HG03571 (cell line): ENCODE measurements around the gene RYR2.
"Not testable (repeated sequence)": the region's sequence is repeated elsewhere in the genome, so short reads cannot be mapped to it uniquely, and the experiment has no call there.

Experiments used
- ATAC-seq: cut with Tn5 transposase; IDR thresholded peaks from one replicate; pipeline ENCODE4 v1.9.1; 2021; ENCODE audit not compliant: unreplicated experiment

Gene RYR2

DNA sequence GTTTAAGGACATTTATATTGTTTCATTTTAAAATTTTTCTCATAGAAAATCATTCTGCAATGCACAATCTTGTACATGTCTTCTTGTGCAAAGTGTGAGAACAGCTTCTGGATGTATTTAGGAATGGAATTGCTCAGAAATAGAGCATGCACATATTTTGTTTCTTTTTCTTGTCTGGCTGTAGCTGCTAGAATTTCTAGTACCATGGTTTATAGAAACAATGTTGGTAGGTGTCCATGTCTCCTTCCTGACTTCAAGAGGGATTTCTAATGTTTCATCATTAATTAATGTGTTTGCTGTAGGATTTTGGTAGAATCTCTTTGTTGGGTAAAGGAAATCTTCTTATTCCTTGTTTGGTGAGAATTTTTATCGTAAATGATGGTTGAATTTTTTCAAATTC is 99.0 kb downstream of the RYR2 start:
- ATAC-seq, result no peak

DNA sequence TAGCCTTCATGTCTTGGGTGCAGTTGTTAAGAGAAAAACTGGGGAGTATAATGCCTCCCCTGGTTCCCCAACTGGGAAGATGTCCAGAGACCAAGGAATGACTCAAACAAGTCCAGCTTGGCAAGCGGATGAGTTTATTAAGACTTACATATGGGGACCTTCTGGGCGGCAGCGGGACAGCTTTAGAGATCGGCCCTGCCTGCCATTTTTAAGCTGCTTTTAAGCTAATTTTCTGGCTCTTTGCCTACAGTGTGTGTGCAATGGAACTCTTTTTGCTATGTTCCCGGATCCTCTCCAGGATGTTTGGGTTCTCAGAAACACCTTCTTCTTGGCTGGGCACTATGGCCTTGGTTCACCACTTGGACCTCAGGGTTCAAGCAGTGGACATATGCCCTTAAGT is 99.5 kb downstream of the RYR2 start:
- ATAC-seq, result no peak

DNA sequence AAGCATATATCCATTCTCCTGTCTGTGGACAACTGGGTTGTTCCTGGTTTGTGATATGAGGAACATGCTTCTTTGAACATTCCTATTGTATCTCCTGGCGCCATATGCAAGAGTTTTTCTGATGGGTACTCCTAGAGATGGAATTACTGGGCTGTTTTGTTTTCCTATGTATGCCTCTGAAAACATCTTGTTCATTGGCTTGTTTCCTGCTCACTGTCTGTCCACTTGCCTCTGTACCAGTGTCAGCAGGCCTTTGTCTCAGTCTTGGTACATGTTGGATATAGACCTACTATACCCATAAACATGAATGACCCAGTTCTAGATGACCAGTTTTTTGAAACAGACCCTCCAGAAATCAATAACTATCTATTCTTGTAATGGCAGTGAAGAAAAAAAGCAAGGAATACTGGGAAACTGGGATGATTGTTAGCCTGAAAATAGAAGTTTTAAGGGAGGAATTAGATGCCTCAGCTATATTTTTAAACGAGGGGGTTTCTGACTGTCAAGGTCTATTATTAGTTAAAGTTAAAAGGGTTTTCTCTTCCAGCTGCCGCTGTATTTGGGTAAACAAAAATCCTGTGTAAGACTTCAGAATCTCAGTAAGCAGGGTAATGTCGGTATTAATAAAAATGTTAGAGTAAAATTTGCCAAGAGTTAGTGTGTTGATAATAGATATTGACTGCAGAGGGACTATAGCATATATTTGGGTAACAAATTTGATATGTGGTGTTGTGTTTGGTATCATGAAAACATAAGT is 103.6 kb downstream of the RYR2 start:
- ATAC-seq, result no peak

DNA sequence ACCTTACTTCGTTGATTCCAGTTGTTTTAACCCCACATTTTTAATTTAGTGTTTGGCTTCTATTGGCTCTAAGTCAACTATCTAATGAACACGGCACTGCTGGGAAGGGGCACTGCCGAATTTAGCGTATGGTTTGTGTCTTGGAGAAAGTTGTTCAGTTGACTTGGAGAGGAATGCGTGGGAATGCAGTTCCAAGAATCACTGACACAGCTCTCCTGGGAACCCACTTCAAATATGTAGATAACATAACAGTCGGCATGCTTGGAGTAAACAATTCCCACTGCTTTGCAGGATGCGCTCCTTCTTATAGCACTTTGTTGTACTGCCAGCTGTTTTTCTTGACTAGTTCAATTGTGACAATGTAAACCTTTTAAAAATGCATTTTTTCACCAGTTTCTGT is 104.3 kb downstream of the RYR2 start:
- no peak for ATAC-seq

DNA sequence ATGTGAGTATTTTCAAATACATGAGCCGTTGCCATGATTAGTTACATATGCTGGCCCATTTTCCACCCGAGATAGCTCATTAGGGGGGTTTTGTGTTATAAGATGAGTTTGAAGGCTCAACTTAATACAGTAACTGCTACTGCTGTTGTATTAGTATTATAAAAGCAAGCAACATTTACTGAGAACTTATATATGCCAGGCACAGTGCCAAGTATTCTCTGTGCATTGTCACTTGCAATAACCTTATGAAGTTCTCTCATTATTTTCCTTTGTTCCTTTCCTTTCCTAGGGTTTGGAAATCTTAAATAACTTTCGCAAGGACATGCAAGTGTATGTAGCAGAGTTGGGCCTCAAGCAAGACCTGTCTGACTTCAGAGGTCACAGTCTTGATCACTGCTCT is 107.9 kb downstream of the RYR2 start:
- no peak for ATAC-seq

DNA sequence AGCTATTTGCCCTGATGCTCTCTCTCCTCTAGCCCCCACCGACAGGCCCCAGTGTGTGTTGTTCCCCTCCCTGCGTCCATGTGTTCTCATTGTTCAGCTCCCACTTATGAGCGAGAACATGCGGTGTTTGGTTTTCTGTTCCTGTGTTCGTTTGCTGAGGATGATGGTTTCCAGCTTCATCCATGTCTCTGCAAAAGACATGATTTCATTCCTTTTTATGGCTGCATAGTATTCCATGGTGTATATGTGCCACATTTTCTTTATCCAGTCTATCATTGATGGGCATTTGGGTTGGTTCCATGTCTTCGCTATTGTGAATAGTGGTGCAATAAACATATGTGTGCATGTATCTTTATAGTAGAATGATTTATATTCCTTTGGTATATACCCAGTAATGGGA is 110.0 kb downstream of the RYR2 start:
- not testable (repeated sequence) for ATAC-seq

DNA sequence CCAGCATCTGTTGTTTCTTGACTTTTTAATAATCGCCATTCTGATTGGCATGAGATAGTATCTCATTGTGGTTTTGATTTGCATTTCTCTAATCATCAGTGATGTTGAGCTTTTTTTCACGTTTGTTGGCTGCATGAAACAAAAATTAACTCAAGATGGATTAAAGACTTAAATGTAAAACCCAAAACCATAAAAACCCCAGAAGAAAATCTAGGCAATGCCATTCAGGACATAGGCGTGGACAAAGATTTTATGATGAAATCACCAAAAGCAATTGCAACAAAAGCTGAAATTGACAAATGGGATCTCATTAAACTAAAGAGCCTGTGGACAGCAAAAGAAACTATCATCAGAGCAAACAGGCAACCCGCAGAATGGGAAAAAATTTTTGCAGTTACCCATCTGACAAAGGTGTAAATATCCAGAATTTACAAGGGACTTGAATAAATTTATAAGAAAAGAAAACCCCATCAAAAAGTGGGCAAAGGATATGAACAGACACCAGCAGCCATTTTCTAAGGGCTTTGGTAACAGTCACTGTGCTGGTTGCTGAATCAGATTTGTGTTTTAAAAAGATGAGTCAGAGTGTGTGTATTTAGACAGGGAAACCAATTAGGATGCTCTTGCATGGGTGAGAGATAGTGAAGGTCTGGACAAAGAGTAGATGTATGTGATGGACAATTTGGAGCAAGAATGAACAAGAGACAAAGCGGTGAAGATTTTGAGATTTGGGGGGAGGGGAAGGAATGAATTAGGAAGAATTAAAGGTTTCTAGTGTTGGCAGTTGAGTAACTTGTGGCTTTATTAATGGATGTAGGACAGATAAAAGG is 110.7 kb downstream of the RYR2 start:
- no peak for ATAC-seq

DNA sequence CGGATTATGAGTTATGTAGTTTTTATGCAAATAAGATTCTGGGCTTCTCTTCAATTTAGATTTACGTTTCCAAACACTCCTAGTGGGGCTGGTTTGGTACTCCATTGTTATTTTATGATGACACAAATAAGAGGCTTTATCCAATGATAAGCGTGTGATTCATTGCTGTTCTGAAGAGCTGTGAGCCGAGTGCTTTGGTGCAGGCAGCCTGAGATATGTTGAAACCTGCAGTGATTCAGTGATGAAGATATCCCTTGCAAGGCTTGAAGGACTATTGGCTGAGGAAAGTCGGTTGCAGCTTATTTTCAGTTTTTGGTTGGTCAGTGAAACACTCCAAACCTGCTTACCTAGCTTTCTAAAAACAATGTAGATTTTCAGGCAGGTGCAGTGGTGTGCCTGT is 112.2 kb downstream of the RYR2 start:
- ATAC-seq, result no peak

DNA sequence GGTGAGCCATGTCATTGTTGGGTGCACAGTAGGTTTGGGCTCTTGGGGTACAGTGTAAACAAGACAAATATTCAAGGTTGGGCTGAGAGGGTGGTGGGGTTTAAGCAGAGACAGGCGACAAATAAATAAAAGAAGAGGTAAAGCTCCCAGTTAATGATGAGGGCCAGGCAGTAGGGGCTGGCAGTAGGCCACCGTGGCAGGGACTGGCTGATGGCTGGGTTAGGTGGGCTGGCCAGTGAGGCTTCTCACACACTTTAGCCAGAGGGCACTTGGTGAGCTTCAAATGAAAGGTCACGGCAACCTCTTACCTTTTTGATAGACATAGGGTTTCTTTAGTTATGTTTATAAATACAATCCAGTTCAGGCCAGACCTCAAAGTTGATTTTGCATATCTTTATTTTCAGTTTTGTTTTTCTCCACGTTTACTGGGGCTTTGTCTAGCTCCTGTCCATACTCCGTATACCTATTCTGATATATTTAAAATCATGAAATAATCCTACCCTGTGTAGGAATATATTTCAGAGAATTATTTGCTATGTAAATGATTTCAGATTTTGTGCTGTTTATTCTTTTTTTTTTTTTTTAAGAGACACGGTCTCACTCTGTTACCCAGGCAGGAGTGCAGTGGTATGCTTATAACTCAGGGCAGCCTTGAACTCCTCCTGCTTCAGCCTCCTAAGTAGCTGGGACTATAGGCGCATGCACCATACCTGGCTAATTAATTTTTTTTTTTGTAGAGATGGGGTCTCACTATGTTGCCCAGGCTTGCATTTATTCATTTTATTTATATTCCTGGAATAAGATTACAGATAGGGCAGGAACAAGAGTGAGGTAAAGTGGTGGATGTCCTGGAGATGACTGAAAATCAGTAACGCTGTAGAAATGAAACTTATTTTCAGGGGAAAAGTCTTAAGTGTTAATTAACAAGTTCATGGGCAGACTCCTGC is 122.7 kb downstream of the RYR2 start:
- no peak for ATAC-seq

DNA sequence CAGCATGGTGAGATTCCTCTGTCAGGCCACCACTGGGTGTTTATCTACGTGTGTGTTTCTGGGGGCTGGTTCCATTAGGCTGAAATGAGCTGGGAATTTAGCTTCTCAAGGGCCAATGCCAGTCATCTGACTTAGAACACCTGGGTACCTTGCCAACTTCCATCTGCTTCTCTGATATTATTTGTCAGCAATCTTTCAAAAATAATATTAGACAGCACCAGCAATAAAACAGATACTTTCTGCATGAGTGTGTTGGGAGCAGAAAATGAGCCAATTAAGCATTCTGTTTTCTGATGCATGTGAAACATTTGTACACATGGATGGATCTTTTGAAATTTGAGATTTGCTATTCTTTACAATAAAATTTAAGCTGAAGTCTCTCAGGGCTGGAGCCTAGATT is 124.1 kb downstream of the RYR2 start:
- no peak for ATAC-seq

DNA sequence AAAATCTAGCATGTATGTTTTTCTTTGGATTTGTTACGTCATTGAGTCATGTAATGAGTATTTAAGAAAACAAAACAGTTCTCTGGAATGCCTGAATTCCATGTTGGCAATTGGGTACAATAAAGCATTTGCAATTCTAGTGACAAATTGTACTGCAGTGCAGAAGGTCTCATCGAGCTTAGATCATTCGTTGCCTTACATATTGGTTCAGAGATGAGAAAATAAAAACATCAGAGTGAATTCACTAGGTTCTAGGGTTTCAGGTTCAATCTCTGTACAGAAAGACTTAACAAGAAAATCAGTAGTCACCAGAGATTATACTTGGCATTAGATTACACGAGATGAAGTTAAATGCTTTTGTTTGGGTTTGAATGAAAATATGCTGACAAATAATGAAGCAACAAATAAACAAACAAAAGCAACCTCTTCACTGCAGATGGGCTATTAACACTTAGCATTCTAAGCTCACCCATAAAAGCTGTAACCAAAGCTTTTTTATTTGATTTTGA is 124.7 kb downstream of the RYR2 start:
- ATAC-seq, result no peak

DNA sequence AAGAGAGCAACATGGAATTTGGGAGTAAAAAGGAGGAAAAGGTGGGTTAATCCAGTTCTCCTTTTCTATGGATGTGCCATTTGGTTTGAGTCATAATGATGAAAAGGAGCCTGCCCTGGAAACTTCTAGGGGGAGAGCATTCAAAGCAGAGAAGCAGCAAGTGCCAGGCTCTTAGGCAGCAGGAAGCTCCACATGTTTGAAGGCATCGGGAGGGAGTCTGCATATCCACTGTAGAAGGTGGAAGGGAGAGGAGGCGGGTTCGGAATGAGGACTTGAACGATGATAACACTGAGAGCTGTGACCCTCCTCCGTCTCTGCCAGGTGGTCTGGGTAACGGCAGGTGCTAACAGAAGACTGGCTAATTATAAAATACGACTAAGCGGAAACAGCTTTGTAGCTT is 128.2 kb downstream of the RYR2 start:
- ATAC-seq, result no peak

DNA sequence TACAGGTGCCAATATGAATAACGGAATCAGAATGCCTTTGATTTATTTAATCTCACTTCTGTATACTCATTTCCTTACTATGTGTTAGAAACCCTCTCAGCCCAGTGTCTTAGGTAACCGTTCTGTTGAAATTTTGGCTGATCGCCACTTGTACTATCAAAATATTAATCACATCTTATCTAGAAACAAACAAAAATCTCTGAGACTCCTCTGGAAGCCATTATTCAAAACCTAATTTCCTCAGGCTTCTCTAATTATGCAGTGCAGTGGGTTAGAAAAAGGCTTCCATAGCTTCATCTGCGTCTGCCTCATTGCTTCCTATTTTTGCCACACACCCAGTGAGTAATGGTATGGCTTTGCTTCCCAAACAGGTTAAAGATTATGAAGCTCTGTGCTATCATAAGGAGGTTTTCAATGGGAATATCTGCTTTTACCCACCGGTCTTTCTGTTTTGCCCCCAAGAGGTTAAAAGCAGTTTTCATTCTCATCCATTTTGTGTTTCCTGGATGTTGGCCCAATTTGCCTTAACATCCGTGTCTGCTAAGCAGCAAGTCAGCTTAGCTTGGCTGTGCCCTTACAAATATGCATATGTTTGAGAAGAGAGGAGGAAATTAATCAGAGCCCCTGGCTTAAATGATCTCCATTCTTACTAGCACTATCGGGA is 129.6 kb downstream of the RYR2 start:
- no peak for ATAC-seq

DNA sequence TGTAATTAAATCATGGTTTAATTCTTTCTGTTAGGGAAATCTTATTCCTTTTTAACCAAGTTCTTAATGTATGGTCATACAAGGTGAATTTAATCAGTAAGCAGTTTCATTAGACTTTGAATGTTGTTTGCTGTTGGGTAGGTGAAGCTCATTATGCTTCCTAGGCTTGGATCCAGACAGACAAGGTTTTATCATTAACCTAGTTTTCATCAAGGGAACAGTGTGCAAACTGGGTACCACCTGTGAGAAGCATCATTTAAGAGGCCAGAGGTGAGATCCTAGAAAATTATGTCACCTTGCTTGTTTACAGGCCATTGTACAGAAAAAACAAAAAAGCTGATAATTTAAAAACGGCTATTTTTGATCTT is 130.1 kb downstream of the RYR2 start:
- no peak for ATAC-seq

DNA sequence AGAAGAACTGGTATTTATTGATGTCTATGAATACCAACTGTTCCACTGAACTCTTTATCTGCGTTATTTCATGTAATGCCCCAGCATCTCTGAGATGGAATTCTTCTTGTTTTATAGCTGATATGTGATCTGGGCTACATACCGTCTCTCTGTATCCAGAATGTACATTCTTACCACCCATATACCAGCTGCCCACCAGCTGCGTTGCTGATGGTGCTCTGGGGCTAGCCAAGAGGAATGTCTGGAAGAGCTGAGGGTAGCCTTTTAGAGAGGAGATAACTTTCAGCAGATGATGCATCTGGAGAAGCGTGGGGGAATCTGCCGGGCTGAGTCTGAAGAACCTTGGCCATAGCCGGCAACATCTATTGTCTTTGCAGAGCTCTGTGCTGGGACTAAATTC is 137.5 kb downstream of the RYR2 start:
- no peak for ATAC-seq

DNA sequence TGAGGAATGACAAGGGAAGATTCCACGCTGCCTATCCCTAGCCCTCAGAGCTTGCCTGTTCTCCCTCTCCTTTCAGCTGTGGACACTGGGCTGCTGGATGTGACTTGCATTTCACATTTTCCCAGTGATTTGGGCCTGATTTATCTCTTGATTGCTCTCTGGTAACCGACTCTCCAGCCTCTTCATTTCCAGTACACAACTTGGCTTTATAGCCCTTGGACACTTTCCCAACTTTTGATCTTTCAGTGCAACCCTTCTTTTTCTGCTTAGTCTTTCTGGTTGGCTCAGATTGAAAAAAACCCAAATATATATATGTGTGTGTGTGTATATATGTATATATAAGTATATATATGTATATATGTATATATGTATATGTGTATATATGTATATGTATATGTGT is 138.3 kb downstream of the RYR2 start:
- ATAC-seq, result no peak

DNA sequence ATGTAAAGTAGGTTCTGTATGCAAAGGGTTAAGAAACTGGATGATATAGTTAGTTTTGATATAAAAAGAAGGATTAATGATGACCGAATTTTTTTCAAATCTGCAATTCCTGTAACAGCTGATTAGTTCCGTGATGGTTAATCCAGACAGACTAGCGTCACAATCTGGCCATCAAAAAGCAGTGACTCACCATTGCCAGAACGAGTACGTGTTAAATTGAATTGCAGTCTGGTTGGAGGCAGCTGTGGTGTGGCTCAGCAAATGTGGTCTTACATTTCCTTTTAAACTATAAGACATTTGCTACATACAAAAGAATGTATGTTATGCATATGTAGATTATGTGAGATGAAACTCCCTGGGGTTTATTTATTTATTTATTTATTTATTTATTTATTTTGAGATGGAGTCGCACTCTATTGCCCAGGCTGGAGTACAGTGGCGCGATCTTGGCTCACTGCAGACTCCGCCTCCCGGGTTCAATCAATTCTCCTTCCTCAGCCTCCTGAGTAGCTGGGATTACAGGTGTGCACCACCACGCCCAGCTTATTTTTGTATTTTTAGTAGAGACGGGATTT is 139.8 kb downstream of the RYR2 start:
- ATAC-seq, result no peak

DNA sequence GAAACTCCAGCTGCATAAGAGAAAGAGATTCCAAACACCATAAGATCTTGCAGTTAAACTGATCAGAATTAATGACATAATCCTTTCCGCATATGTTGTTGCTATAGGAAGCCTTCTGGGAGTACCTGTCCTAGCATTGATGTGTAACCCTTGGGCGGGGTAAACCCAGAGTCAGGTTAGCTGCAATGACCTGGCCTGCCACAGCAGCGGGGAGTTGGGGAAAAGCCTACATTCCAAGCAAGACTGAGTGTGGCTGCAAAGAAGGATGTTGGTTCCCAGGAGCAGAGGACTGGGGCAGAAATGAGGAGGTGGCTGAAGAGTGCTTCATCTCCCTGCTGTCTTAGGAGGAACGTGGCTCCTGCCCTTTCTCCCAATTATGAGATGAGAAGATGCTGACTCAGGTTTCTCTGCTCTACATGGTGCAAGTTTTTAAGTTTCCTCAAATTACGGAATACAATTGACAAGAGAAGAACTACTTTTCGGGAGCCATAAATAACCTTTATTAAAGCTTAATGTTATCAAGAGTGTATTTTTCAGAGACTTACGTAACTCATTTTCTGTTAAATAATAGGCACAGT is 142.1 kb downstream of the RYR2 start:
- no peak for ATAC-seq

DNA sequence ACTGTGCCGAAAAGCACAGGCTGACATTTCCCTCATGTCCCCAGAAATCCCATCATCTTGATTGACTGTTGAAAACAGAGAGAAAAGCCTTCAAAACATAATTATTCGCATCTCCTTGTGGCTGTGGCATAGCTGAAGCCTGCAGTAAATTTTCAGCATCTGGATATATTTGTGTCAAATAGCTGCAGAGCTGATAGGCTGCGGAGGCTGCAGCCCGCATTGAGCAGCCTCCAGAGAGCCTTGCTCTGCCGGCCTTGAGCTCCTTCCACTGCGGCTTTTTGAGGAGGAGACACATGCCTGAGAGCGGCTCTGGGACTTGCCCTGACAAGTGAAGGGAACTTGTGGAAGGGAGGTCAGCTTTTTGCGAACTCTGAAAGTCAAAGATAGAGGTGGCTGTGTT is 144.7 kb downstream of the RYR2 start:
- ATAC-seq, result no peak

DNA sequence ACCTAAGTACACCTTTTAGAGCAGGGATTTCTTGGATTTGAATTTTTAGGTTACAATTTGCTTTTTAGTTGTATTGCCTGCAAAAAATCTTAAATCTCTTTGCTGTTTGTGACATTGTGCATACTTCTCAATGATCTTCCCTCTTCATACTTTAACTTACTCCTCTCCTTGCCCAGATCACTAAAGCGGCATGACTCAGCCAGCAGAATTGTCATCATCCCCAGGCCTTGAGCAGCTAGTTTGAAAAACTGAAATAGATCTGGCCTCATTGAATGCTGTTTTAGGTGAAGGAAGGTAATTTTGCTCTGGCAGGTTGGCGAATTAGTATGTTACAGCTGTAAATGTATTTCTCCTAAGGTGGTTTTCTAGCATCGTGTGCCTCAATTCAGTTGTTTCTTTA is 145.9 kb downstream of the RYR2 start:
- ATAC-seq, result no peak
